Measurements from ENCODE around the gene CPXM2.

The CPXM2 gene

GRCh38 chr10:123870260-123870659 lies 21.3 kb downstream of the CPXM2 start:
- DNase-seq (ENCODE audit: low read depth): no peak

GRCh38 chr10:123869020-123869414 lies 22.6 kb downstream of the CPXM2 start:
- DNase-seq (ENCODE audit: low read depth): no peak

DNA sequence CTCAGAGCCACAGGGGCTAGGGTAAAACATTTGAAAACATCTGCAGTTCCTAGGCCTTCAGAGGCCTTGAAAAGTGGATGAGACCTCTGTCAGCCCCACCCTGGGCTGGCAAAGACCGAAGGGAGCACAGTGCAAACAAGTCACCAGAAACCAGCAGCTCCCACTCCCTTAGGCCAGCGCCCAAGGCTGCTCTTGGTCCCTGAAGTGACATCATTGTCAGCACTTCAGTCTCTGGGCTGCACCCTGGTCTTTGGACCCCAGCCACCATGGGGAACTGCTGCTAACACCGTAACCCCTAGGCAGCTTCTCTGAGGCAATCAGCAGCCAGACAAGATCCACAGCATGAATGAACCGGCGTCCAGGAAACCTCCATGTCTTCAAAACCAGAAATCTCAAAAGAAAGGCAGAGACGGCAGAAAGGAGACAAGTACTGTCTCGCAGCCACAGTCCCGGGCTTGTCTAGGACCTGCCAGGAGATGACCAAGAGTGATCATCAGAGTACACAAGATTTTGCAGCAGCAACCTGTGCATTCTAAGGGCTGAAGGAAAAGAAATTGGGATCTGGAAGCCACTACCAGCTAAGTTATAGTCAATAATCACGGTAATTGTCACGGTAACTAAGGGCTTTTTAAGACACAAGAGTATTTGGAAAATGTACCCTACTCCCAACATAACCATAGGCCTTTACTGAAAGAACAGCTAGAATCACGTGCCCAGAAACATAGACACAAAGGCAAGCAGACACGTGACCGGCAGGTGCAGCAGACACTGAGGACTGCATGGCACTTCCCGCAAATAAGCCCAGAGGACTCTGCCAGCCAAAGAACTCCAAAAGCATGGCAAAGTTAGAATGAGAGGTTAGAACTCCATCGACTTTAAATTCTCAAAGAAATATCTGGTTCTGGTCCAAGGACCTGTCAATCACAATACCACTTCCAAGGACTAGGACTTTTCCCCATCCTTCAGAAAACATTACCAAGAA lies 23.3 kb downstream of the CPXM2 start:
- no peak for DNase-seq (ENCODE audit: low read depth)

DNA sequence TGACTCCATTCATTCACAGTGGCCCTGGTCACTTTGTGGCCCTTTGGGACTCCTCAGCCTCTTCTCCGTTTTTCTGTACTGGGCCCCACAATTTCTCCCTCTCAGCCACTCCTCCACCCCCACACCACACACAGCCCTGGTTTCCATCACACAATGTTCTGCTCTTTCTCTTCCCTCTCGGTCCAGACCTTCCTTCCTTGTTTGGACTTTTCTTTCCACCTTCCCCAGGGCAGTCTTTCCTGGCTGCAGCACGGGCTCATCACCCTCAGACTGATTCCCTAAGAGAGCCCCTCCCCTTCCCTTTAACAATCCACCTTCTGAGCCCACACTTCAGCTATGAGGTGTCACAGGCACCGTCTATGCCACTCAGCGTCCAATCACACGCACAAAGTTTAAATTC lies 25.7 kb downstream of the CPXM2 start:
- no peak for DNase-seq (ENCODE audit: low read depth)

GRCh38 chr10:123865350-123865749 lies 26.3 kb downstream of the CPXM2 start:
- DNase-seq (ENCODE audit: low read depth): no peak

DNA sequence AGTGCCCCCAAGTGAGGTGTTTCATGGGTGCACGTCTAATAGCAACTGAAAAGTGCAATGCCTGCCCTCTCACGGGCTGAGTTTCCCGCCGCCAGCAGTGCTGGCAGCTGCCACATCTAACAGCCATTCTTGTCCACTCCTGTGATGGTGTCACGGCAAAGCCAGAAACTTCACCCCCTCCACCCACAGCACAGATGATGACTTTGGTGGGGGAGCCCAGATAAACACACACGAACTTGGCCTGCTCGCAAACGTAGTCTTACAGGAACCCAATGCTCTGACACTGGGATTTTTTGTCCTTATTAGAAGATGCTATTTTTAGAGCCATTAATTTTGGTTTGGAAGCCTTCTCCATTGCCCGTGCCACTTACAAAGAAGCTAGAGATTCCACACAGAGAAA lies 26.7 kb downstream of the CPXM2 start:
- no peak for DNase-seq (ENCODE audit: low read depth)

- DNase-seq (ENCODE audit: low read depth): no peak
Measured at GRCh38 chr10:123863721-123864482, 27.7 kb downstream of the CPXM2 start.

GRCh38 chr10:123863183-123863575 lies 28.4 kb downstream of the CPXM2 start:
- DNase-seq (ENCODE audit: low read depth): no peak

DNA sequence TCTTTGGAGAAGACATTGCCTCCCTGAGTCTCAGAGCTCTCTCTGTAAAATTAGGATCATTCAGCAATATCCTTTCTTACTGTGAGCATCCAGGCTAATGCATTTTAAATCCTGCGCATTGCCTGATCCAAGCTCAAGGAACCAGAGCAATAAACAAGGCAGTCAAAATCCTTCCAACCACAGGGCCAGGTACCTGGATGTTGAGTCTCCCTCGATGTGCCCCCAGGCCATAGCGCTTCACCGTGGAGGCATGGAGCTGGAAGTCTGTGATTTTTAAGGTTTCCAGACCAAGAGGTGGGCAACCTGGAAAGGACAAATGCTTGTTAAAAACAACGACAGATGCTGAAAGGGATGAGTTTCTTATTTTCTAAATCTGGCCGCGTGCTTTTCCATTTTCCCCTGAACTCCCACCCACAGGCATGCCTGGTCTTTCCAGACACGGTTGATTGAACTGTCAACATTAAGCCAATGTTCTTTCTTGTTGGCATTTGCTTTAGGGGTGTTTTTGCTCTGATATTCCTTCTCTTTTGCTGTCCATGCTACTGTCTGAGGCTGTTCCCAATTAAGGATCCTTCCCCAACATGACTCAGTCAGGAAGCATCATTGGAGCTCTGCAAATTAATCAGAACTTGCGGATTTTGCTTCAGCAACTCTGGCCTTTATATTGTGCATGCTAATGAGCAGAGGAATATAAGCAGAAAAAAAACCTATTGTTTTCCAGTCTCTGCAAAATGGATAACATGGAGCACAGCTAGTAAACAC lies 29.0 kb downstream of the CPXM2 start:
- DNase-seq (ENCODE audit: low read depth): peak; percentile 53

GRCh38 chr10:123860856-123861255 lies 30.8 kb downstream of the CPXM2 start:
- DNase-seq (ENCODE audit: low read depth): no peak

- DNase-seq (ENCODE audit: low read depth): no peak
Measured at GRCh38 chr10:123860209-123860608, 31.4 kb downstream of the CPXM2 start.

DNA sequence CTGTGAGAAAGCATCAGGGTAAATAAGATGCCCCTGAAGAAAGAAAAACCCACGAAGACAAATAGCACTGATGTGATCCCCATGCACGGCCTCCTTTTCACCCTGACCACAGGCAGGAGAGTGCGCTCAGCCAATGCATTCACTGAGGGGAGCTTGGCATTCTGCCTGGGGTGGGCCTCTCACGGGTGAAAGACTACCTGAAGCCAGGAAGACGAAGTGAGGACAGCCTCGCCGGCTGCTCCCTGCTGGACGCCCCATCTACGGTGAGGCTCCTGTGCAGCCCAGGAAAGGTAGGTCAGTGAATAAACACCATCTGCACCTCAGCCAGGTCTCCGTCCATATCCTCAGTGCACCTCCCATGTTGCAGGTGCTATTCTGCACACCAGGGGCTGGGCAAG lies 32.0 kb downstream of the CPXM2 start:
- DNase-seq (ENCODE audit: low read depth): no peak

GRCh38 chr10:123858907-123859652 lies 32.5 kb downstream of the CPXM2 start:
- DNase-seq (ENCODE audit: low read depth): no peak

DNA sequence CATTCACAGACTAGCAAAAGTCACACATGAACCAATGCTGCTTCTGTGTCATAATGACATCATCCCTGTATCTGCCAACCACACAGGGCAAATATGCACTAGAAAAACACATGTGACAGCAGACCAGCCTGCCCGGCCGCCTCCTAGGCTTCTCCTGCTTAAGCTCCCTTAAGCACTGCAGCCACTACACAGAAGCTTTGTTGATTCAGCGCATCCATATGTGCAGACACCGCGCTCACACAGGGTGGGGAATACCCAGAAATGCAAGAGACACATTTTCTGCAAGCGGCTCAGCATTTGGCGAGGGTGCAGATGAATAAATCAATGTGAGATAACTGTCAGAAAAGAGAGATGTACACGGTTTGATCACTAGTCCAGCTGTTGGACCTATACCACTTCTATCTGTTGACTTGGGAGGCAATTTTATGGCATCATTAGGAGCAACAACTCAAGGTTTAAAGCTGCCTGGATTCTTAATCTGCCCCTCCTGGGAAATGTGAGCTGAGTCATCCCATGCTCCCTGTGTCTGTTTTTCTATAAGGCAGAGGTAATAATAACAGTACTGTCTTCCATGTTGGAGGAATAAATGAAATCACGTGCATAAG lies 33.4 kb downstream of the CPXM2 start:
- peak; percentile 43 for DNase-seq (ENCODE audit: low read depth)

DNA sequence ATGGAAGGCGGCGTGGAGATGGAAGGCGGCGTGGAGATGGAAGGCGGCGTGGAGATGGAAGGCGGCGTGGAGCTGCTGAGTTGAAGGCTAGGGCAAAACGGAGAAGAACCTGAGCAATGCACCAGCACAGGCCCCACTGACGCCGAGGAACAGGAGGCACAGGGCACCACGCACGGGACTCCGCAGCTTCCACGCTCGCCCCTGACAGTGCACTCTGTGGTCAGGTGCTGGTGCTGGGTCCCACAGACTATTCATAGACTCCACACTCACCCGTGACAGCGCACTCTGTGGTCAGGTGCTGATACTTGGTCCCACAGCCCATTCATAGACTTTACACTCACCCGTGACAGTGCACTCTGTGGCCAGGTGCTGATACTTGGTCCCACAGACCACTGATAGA lies 34.0 kb downstream of the CPXM2 start:
- DNase-seq (ENCODE audit: low read depth): no peak

DNA sequence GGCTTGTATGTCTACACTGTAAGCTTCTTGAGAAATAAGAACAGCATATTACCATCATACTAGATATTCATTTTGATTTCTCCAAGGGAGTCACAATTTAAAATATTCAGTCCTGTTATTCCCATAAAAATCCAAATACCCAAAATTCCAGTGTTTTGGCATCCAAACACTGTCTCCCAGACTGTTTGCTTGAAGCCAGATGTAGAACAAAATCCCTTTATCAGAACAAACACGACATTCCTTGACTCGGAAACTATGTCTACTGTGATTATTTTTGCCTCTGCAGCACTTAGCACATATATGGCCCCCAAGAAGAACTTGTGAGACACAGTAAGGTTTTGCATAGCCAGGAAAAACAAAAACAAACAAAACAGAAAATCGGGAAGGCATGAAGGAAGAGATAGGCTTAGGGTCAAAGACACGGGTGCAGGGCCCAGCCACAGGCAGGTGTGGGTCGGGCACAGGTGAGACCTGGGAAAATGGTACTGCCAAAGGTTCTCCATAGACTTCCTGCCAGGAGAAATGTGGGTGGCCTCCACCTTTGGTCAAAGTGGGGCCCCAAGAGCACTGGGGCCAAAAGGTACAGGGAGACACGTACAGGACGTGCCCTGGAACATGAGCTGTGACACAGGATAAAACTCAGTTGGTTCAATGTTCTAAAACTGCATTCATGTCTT lies 36.5 kb downstream of the CPXM2 start:
- no peak for DNase-seq (ENCODE audit: low read depth)

- no peak for DNase-seq (ENCODE audit: low read depth)
Measured at GRCh38 chr10:123854498-123854897, 37.1 kb downstream of the CPXM2 start.

- DNase-seq (ENCODE audit: low read depth): no peak
Measured at GRCh38 chr10:123854003-123854402, 37.6 kb downstream of the CPXM2 start.

DNA sequence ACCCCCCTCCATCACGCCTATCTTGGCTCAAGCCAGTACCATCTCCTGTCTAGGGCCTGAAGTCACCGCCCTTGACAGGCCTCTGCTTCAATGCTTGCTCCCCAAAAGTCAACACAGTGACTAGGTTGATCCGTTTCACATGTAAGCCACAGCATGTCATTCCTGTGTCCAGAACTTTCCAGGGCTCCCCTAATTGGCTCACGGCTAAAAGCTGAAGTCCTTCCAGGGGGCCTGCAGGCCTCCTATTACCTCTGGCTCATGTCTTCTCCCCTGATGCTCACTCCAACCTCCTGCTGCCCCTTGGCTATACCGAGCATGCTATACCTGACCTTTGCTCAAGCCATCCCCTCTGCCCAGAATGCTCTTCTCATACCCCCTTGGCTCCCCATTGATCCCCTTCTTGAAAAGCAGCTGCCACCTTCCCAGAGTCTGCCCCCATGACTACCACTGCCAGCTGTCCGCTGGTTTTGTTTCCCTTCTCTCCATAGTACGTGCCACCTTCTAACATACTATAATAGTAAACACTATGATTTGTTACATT lies 39.1 kb downstream of the CPXM2 start:
- no peak for DNase-seq (ENCODE audit: low read depth)
